HepG2 (cell line): Measurements from ENCODE around the gene DMTF1. TPM values are rescaled to one million over a fixed set of nuclear protein-coding genes. Genes with fewer than 3 reads are reported as not detected.
A peak's percentile ranks its signal among the peaks of the same experiment; 100 is the strongest.

Experiments
- BCLAF1 ChIP-seq: fragments of 450-650 bp; IDR thresholded peaks from 2 replicates; pipeline ENCODE4 v1.6.1; 2017; ENCODE audit warnings: mild to moderate bottlenecking
- CEBPG ChIP-seq: IDR thresholded peaks from 2 replicates; pipeline ENCODE4 v1.6.1; 2016
- ETV5 ChIP-seq: IDR thresholded peaks from 2 replicates; pipeline ENCODE4 v1.6.1; 2018; ENCODE audit warnings: missing biosample characterization, missing genetic modification reagents, inconsistent platforms, borderline replicate concordance
- FOXP4 ChIP-seq: sonication (generic); formaldehyde crosslinking; IDR thresholded peaks from 2 replicates; pipeline ENCODE4 v1.4.0; 2020; ENCODE audit warnings: missing genetic modification reagents
- GABPB1 ChIP-seq: IDR thresholded peaks from 2 replicates; pipeline ENCODE4 v1.6.1; 2016; ENCODE audit warnings: mild to moderate bottlenecking, missing genetic modification reagents, moderate library complexity, missing compliant biosample characterization
- GFI1 ChIP-seq: sonication (generic); formaldehyde crosslinking; IDR thresholded peaks from 2 replicates; pipeline ENCODE4 v1.5.0; 2020; ENCODE audit warnings: missing genetic modification reagents, mild to moderate bottlenecking, borderline replicate concordance
- IRX3 ChIP-seq: sonication (generic); formaldehyde crosslinking; IDR thresholded peaks from 2 replicates; pipeline ENCODE4 v1.8.1; 2023; ENCODE audit warnings: mild to moderate bottlenecking, low read depth, missing genetic modification reagents, borderline replicate concordance
- PCBP2 ChIP-seq: fragments of 200-400 bp; formaldehyde crosslinking; optimal IDR thresholded peaks from 2 replicates; pipeline ENCODE3; 2018; ENCODE audit warnings: low read length, low read depth; ENCODE audit not compliant: poor library complexity, severe bottlenecking
- PHF20 ChIP-seq: sonication (generic); formaldehyde crosslinking; IDR thresholded peaks from 2 replicates; pipeline ENCODE4 v1.5.0; 2020; ENCODE audit warnings: mild to moderate bottlenecking, missing genetic modification reagents
- SPEN ChIP-seq: sonication (generic); formaldehyde crosslinking; IDR thresholded peaks from 2 replicates; pipeline ENCODE4 v1.5.1; 2020; ENCODE audit warnings: low read depth, mild to moderate bottlenecking, missing genetic modification reagents
- STAT5B ChIP-seq: sonication (generic); formaldehyde crosslinking; IDR thresholded peaks from 2 replicates; pipeline ENCODE4 v1.4.0; 2020; ENCODE audit warnings: missing genetic modification reagents
- TP53 ChIP-seq: sonication (generic); formaldehyde crosslinking; conservative IDR thresholded peaks from 2 replicates; pipeline ENCODE4 v1.4.0; 2020; ENCODE audit warnings: missing genetic modification reagents
- TRIM22 ChIP-seq: fragments of 450-650 bp; IDR thresholded peaks from 2 replicates; pipeline ENCODE4 v1.6.1; 2017
- ZFY ChIP-seq: sonication (generic); formaldehyde crosslinking; IDR thresholded peaks from 2 replicates; pipeline ENCODE4 v1.4.0; 2020; ENCODE audit warnings: missing genetic modification reagents
- ZKSCAN8 ChIP-seq: IDR thresholded peaks from 2 replicates; pipeline ENCODE4 v1.6.1; 2016; ENCODE audit warnings: borderline replicate concordance, missing genetic modification reagents, missing compliant biosample characterization
- ZMYM2 ChIP-seq: sonication (generic); formaldehyde crosslinking; IDR thresholded peaks from 2 replicates; pipeline ENCODE4 v1.8.0; 2022; ENCODE audit warnings: mild to moderate bottlenecking, missing genetic modification reagents
- ZNF234 ChIP-seq: sonication (generic); formaldehyde crosslinking; conservative IDR thresholded peaks from 2 replicates; pipeline ENCODE4 v1.5.1; 2020; ENCODE audit warnings: mild to moderate bottlenecking, missing genetic modification reagents
- ZNF34 ChIP-seq: sonication (generic); formaldehyde crosslinking; IDR thresholded peaks from 2 replicates; pipeline ENCODE4 v1.4.0; 2020; ENCODE audit warnings: mild to moderate bottlenecking, missing genetic modification reagents, borderline replicate concordance
- ZNF574 ChIP-seq: sonication (generic); formaldehyde crosslinking; IDR thresholded peaks from 2 replicates; pipeline ENCODE4 v1.4.0; 2020; ENCODE audit warnings: missing genetic modification reagents
- ZNF703 ChIP-seq: sonication (generic); formaldehyde crosslinking; IDR thresholded peaks from 2 replicates; pipeline ENCODE4 v1.5.1; 2020; ENCODE audit warnings: missing genetic modification reagents, mild to moderate bottlenecking, moderate library complexity, borderline replicate concordance
- ZNF772 ChIP-seq: sonication (generic); formaldehyde crosslinking; IDR thresholded peaks from 2 replicates; pipeline ENCODE4 v1.5.0; 2020; ENCODE audit warnings: mild to moderate bottlenecking, missing genetic modification reagents
- polyA plus RNA-seq, 8 experiments: library from polyadenylated mRNA; depleted of rRNA in 3 of 8; stranded (reverse) in 7 of 8; unstranded in 1 of 8; fragments of >200 nt; fragmentation: Illumina TruSeq in 4 of 8; extraction: Trizol in 4 of 8; gene quantifications; 2 replicates each; pipeline versions ENCODE4 v1.2.1 to v1.2.3, GENCODE V29; 2011 to 2016; ENCODE audit warnings: low read depth in 4 of 8, missing spikeins in 1 of 8, mixed read lengths in 1 of 8; ENCODE audit not compliant: insufficient read depth in 1 of 8
- total RNA-seq, 5 experiments: library from RNA; depleted of rRNA; stranded (reverse); fragments of >200 nt; fragmentation: Illumina TruSeq; extraction: Trizol; gene quantifications; 2 replicates each; pipeline ENCODE4 v1.2.3, GENCODE V29; 2016; ENCODE audit warnings: low read depth in 1 of 5

Gene DMTF1
- total and polyA plus RNA-seq, 2 of the 13 experiments (the other 11 are each of a cell fraction or from before 2014, with no cell fraction given): 45.8 to 132 TPM

- TF ChIP-seq ZNF34 (CRISPR knock-in tag) (peak; percentile 68; the same call in 1 of the 2 replicates), IRX3 (CRISPR knock-in tag) (peak; percentile 62; the same call in 1 of the 2 replicates), PHF20 (CRISPR knock-in tag) (peak; percentile 82), TRIM22 (no peak), CEBPG (CRISPR knock-in tag) (peak; percentile 54; the same call in 1 of the 2 replicates), FOXP4 (CRISPR knock-in tag) (peak; percentile 42), ZKSCAN8 (CRISPR knock-in tag) (no peak), TP53 (CRISPR knock-in tag) (no peak), ZNF703 (CRISPR knock-in tag) (no peak; the same call in 1 of the 2 replicates), GFI1 (CRISPR knock-in tag) (peak; percentile 54), GABPB1 (CRISPR knock-in tag) (peak; percentile 99), ETV5 (CRISPR knock-in tag) (peak; percentile 93), ZNF772 (CRISPR knock-in tag) (no peak; the same call in 1 of the 2 replicates), STAT5B (CRISPR knock-in tag) (0 out of 2 replicates have a peak, but pooled peaks have one; percentile 63), SPEN (CRISPR knock-in tag) (peak; percentile 97), PCBP2 (no peak), ZNF234 (CRISPR knock-in tag) (peak; percentile 84), ZFY (CRISPR knock-in tag) (peak; percentile 87), BCLAF1 (no peak), ZMYM2 (CRISPR knock-in tag) (no peak), ZNF574 (CRISPR knock-in tag) (peak; percentile 84)
Measured at GRCh38 chr7:87152112-87152896, at the start of gene DMTF1 (continued).
